HepG2 (cell line): Measurements from ENCODE around the gene SGPL1. TPM values are rescaled to one million over a fixed set of nuclear protein-coding genes. Genes with fewer than 3 reads are reported as not detected.
A peak's percentile ranks its signal among the peaks of the same experiment; 100 is the strongest.

Source experiments
- BRD4 ChIP-seq: sonication (generic); formaldehyde crosslinking; IDR thresholded peaks from 2 replicates; pipeline ENCODE4 v1.4.0; 2020; ENCODE audit warnings: missing genetic modification reagents
- ELF3 ChIP-seq: IDR thresholded peaks from 2 replicates; pipeline ENCODE4 v1.6.1; 2016; ENCODE audit warnings: missing genetic modification reagents, missing compliant biosample characterization
- GATAD2A ChIP-seq: IDR thresholded peaks from 2 replicates; pipeline ENCODE4 v1.6.1; 2016
- GRHL1 ChIP-seq: sonication (generic); formaldehyde crosslinking; conservative IDR thresholded peaks from 2 replicates; pipeline ENCODE4 v1.8.0; 2022; ENCODE audit warnings: missing genetic modification reagents
- HDAC1 ChIP-seq: sonication (generic); formaldehyde crosslinking; IDR thresholded peaks from 2 replicates; pipeline ENCODE4 v1.5.1; 2020; ENCODE audit warnings: mild to moderate bottlenecking, missing genetic modification reagents
- ISL2 ChIP-seq: sonication (generic); formaldehyde crosslinking; IDR thresholded peaks from 2 replicates; pipeline ENCODE4 v1.5.0; 2020; ENCODE audit warnings: missing genetic modification reagents
- LBX2 ChIP-seq: sonication (generic); formaldehyde crosslinking; IDR thresholded peaks from 2 replicates; pipeline ENCODE4 v1.5.0; 2020; ENCODE audit warnings: missing genetic modification reagents, mild to moderate bottlenecking, borderline replicate concordance
- MED13 ChIP-seq: sonication (generic); formaldehyde crosslinking; IDR thresholded peaks from 2 replicates; pipeline ENCODE4 v1.5.0; 2020; ENCODE audit warnings: missing genetic modification reagents
- NFE2L1 ChIP-seq: sonication (generic); formaldehyde crosslinking; IDR thresholded peaks from 2 replicates; pipeline ENCODE4 v1.4.0; 2020; ENCODE audit warnings: missing genetic modification reagents, mild to moderate bottlenecking, borderline replicate concordance
- NFYB ChIP-seq: sonication (generic); formaldehyde crosslinking; IDR thresholded peaks from 2 replicates; pipeline ENCODE4 v1.4.0; 2020; ENCODE audit warnings: missing genetic modification reagents
- SALL1 ChIP-seq: sonication (generic); formaldehyde crosslinking; IDR thresholded peaks from 2 replicates; pipeline ENCODE4 v1.8.0; 2022; ENCODE audit warnings: mild to moderate bottlenecking, missing genetic modification reagents
- SIX1 ChIP-seq: sonication (generic); formaldehyde crosslinking; IDR thresholded peaks from 2 replicates; pipeline ENCODE4 v1.4.0; 2020; ENCODE audit warnings: missing genetic modification reagents, borderline replicate concordance
- YEATS4 ChIP-seq: sonication (generic); formaldehyde crosslinking; IDR thresholded peaks from 2 replicates; pipeline ENCODE4 v1.4.0; 2020; ENCODE audit warnings: missing genetic modification reagents, borderline replicate concordance
- ZNF3 ChIP-seq: IDR thresholded peaks from 2 replicates; pipeline ENCODE4 v1.7.0; 2017; ENCODE audit warnings: inconsistent platforms
- ZNF503 ChIP-seq: sonication (generic); formaldehyde crosslinking; IDR thresholded peaks from 2 replicates; pipeline ENCODE4 v1.4.0; 2020; ENCODE audit warnings: missing genetic modification reagents
- ZNF569 ChIP-seq: sonication (generic); formaldehyde crosslinking; IDR thresholded peaks from 2 replicates; pipeline ENCODE4 v1.5.0; 2020; ENCODE audit warnings: mild to moderate bottlenecking, missing genetic modification reagents, moderate library complexity, borderline replicate concordance
- ZNF609 ChIP-seq: sonication (generic); formaldehyde crosslinking; IDR thresholded peaks from 2 replicates; pipeline ENCODE4 v1.4.0; 2020; ENCODE audit warnings: mild to moderate bottlenecking, missing genetic modification reagents, borderline replicate concordance
- ZNF768 ChIP-seq: sonication (generic); formaldehyde crosslinking; IDR thresholded peaks from 2 replicates; pipeline ENCODE4 v1.4.0; 2020; ENCODE audit warnings: missing genetic modification reagents
- polyA plus RNA-seq, 8 experiments: library from polyadenylated mRNA; depleted of rRNA in 3 of 8; stranded (reverse) in 7 of 8; unstranded in 1 of 8; fragments of >200 nt; fragmentation: Illumina TruSeq in 4 of 8; extraction: Trizol in 4 of 8; gene quantifications; 2 replicates each; pipeline versions ENCODE4 v1.2.1 to v1.2.3, GENCODE V29; 2011 to 2016; ENCODE audit warnings: low read depth in 4 of 8, missing spikeins in 1 of 8, mixed read lengths in 1 of 8; ENCODE audit not compliant: insufficient read depth in 1 of 8
- total RNA-seq, 5 experiments: library from RNA; depleted of rRNA; stranded (reverse); fragments of >200 nt; fragmentation: Illumina TruSeq; extraction: Trizol; gene quantifications; 2 replicates each; pipeline ENCODE4 v1.2.3, GENCODE V29; 2016; ENCODE audit warnings: low read depth in 1 of 5

SGPL1 gene
- total and polyA plus RNA-seq, 2 of the 13 experiments (the other 11 are each of a cell fraction or from before 2014, with no cell fraction given), result 17.6 to 25.0 TPM

- TF ChIP-seq GRHL1 (CRISPR knock-in tag) (no peak), BRD4 (CRISPR knock-in tag) (no peak), ZNF609 (CRISPR knock-in tag) (peak; percentile 75; the same call in 1 of the 2 replicates), HDAC1 (CRISPR knock-in tag) (peak; percentile 27; the same call in 1 of the 2 replicates), NFYB (CRISPR knock-in tag) (no peak), GATAD2A (CRISPR knock-in tag) (peak; percentile 73), NFE2L1 (CRISPR knock-in tag) (no peak), YEATS4 (0 out of 2 replicates have a peak, but pooled peaks have one; percentile 41), ZNF569 (CRISPR knock-in tag) (no peak), ZNF768 (CRISPR knock-in tag) (peak; percentile 79; the same call in 1 of the 2 replicates), LBX2 (CRISPR knock-in tag) (no peak), ELF3 (peak; percentile 68), ZNF3 (CRISPR knock-in tag) (no peak), MED13 (CRISPR knock-in tag) (peak; percentile 79; the same call in 1 of the 2 replicates), SIX1 (CRISPR knock-in tag) (peak; percentile 37; the same call in 1 of the 2 replicates), SALL1 (peak; percentile 30; the same call in 1 of the 2 replicates), ZNF503 (CRISPR knock-in tag) (peak; percentile 58; the same call in 1 of the 2 replicates), ISL2 (CRISPR knock-in tag) (peak; percentile 76; the same call in 1 of the 2 replicates)
These were observed 36.1 kb downstream of the SGPL1 start (continued) for GRCh38 chr10:70851597-70852475.
